Lung (tissue), 12 donors: ENCODE data around the gene IDH3G. TPM values are rescaled to one million over a fixed set of nuclear protein-coding genes. Genes with fewer than 3 reads are reported as not detected.

ENCODE experiments used
- ATAC-seq: fragments of 200-7000 bp; cut with Tn5 transposase; one replicate; pipeline ENCODE4 v1.9.1; 2020; ENCODE audit warnings: moderate number of reproducible peaks; ENCODE audit not compliant: insufficient read depth, low FRiP score
- DNase-seq, 3 donors: peaks; one replicate each; pipeline ENCODE4 v3.0.0-alpha.2; 2013 to 2017
- H3K27ac ChIP-seq, 2 donors: one replicate each; pipeline ENCODE4 v1.5.1; 2013; ENCODE audit warnings: mild to moderate bottlenecking in 2 of 2, moderate library complexity in 2 of 2, control low read depth in 1 of 2, inconsistent platforms in 1 of 2, low read depth in 1 of 2, low read length in 1 of 2
- H3K27me3 ChIP-seq, 3 donors: one replicate each; pipeline ENCODE4 v1.5.1; 2013; ENCODE audit warnings: low read length in 2 of 3; ENCODE audit not compliant: control insufficient read depth in 3 of 3, insufficient read depth in 3 of 3
- H3K36me3 ChIP-seq, 4 donors: one replicate each; pipeline ENCODE4 v1.5.1; 2013; ENCODE audit warnings: low read length in 4 of 4, mild to moderate bottlenecking in 1 of 4, moderate library complexity in 1 of 4; ENCODE audit not compliant: control insufficient read depth in 4 of 4, insufficient read depth in 4 of 4
- H3K4me1 ChIP-seq, 5 donors: one replicate each; pipeline ENCODE4 v1.5.1; 2013; ENCODE audit warnings: low read length in 5 of 5, mild to moderate bottlenecking in 2 of 5, moderate library complexity in 1 of 5; ENCODE audit not compliant: control insufficient read depth in 5 of 5, insufficient read depth in 5 of 5
- H3K4me3 ChIP-seq: one replicate; pipeline ENCODE4 v1.5.1; 2013; ENCODE audit warnings: mild to moderate bottlenecking, control low read depth, moderate library complexity
- H3K9ac ChIP-seq, 2 donors: one replicate each; pipeline ENCODE4 v1.5.1; 2013; ENCODE audit warnings: low read length in 2 of 2, control low read depth in 1 of 2; ENCODE audit not compliant: insufficient read depth in 1 of 2
- H3K9me3 ChIP-seq, 4 donors: one replicate each; pipeline ENCODE4 v1.5.1; 2013; ENCODE audit warnings: low read length in 3 of 4, mild to moderate bottlenecking in 1 of 4, moderate library complexity in 1 of 4; ENCODE audit not compliant: control insufficient read depth in 4 of 4, insufficient read depth in 3 of 4
- WGBS, 2 donors: extraction: QIAGEN DNeasy Blood & Tissue Kit; methylation state at CpG; one replicate each; pipeline ENCODE4 v1.1.7; 2013; 5-methylcytosine and 5-hydroxymethylcytosine counted together
- polyA plus RNA-seq, 2 donors: library from polyadenylated mRNA; stranded (reverse); fragments of 200-250 nt; gene quantifications; one replicate each; pipeline ENCODE4 v1.2.1, GENCODE V29; 2013
- total RNA-seq, 2 donors: library from RNA; depleted of rRNA in 1 of 2; stranded (reverse); fragments of >200 nt in 1 of 2; gene quantifications; one replicate each; pipeline ENCODE4 v1.2.1, GENCODE V29; 2014 to 2021
- TF ChIP-seq, protein P1 (sequence below): IDR thresholded peaks from 2 replicates; pipeline ENCODE4 v1.5.1; 2012; ENCODE audit warnings: mild to moderate bottlenecking; ENCODE audit errors: control extremely low read depth, extremely low read depth
- donor health status: control.
- donor health status: control.
- donor health status: Bipolar disorder and iron deficiency.
- donor health status: healthy.
- donor health status: DM: yes; HTN: yes; CAD: no.

The IDH3G gene
- total and polyA plus RNA-seq, 4 donors: 30.4 to 65.5 (median 54.7) TPM

DNA sequence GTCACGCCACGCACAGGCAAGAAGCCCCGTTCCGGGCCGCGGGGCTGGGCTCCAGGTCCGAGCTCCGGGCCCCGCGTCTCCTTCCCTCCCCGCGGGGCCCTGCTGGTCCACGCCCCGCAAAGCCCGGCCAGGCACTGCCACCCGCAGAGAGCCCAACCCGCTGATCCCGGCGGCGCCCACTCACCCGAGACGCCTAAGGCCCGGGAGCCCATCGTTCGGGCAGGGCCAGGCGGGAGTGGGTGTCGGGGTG is 35.3 kb upstream of the IDH3G start:
- peaks cover 0 to 9% (median 0%) of the 10 kb centered on the region in 5 donors for H3K4me1 ChIP-seq
- TF ChIP-seq, protein P1, sequence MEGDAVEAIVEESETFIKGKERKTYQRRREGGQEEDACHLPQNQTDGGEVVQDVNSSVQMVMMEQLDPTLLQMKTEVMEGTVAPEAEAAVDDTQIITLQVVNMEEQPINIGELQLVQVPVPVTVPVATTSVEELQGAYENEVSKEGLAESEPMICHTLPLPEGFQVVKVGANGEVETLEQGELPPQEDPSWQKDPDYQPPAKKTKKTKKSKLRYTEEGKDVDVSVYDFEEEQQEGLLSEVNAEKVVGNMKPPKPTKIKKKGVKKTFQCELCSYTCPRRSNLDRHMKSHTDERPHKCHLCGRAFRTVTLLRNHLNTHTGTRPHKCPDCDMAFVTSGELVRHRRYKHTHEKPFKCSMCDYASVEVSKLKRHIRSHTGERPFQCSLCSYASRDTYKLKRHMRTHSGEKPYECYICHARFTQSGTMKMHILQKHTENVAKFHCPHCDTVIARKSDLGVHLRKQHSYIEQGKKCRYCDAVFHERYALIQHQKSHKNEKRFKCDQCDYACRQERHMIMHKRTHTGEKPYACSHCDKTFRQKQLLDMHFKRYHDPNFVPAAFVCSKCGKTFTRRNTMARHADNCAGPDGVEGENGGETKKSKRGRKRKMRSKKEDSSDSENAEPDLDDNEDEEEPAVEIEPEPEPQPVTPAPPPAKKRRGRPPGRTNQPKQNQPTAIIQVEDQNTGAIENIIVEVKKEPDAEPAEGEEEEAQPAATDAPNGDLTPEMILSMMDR: no peak
- no peak overlapping the region for H3K4me3 ChIP-seq
- no peak overlapping the region for H3K9ac ChIP-seq
- ATAC-seq: no peak
- no peak overlapping the region for H3K27ac ChIP-seq
- 0 to 26% methylated on average over 8 to 27 of the region's 27 CpGs for WGBS, 2 donors
- no peaks in the 10 kb centered on the region for H3K36me3 ChIP-seq
- peaks cover 6 to 18% (median 15%) of the 10 kb centered on the region in 3 donors for H3K27me3 ChIP-seq
- peaks cover 0 to 28% (median 0%) of the 10 kb centered on the region in 4 donors for H3K9me3 ChIP-seq
- peak in 1 of 3 donors; percentile 2 for DNase-seq

GRCh38 chrX:153828723-153829548 is 34.8 kb upstream of the IDH3G start:
- Histone ChIP-seq H3K4me1 (peaks cover 0 to 9% (median 0%) of the 10 kb centered on the region in 5 donors), H3K9ac (no peak overlapping the region), H3K4me3 (no peak overlapping the region), H3K27ac (no peak overlapping the region), H3K36me3 (no peaks in the 10 kb centered on the region), H3K9me3 (peaks cover 0 to 28% (median 0%) of the 10 kb centered on the region in 4 donors), H3K27me3 (peaks cover 6 to 18% (median 15%) of the 10 kb centered on the region in 3 donors)
- 6 to 26% methylated on average over 27 to 50 of the region's 50 CpGs for WGBS, 2 donors
- no peak for ATAC-seq
- TF ChIP-seq, protein P1: no peak
- DNase-seq: peak; percentile 30 to 46 (median 43)

GRCh38 chrX:153828308-153828707 is 34.1 kb upstream of the IDH3G start:
- Histone ChIP-seq H3K27me3 (peaks cover 3 to 16% (median 15%) of the 10 kb centered on the region in 3 donors), H3K36me3 (no peaks in the 10 kb centered on the region), H3K27ac (no peak overlapping the region), H3K9me3 (peaks cover 0 to 25% (median 0%) of the 10 kb centered on the region in 4 donors), H3K4me1 (peaks cover 0 to 9% (median 0%) of the 10 kb centered on the region in 5 donors), H3K4me3 (no peak overlapping the region), H3K9ac (no peak overlapping the region)
- WGBS, 2 donors: 32 to 45% methylated on average over 14 to 17 of the region's 17 CpGs
- DNase-seq: peak in 1 of 3 donors; percentile 22
- TF ChIP-seq, protein P1: no peak
- ATAC-seq: no peak
